Neural cell (in vitro differentiated cells): ENCODE results near the gene ART1. TPM values are rescaled to one million over a fixed set of nuclear protein-coding genes. Genes with fewer than 3 reads are reported as not detected.

Experiments used
- H2AFZ ChIP-seq: fragments of 200-600, 300-800 bp; sonication (generic), shearing (Covaris generic); 2 replicates; pipeline ENCODE4 v1.6.0; 2014; ENCODE audit warnings: low read depth, mild to moderate bottlenecking, antibody characterized with exemption, low read length, moderate library complexity
- H3F3A ChIP-seq: fragments of 200-600 bp; shearing (Covaris generic); 2 replicates; pipeline ENCODE4 v1.6.1; 2016; ENCODE audit warnings: mild to moderate bottlenecking, moderate library complexity, mixed read lengths, antibody characterized with exemption, low read length; ENCODE audit not compliant: insufficient read depth, poor library complexity, severe bottlenecking
- H3K27ac ChIP-seq: fragments of 200-600, 300-800 bp; sonication (generic), shearing (Covaris generic); 2 replicates; pipeline ENCODE4 v1.5.1; 2014; ENCODE audit warnings: mild to moderate bottlenecking, low read length, moderate library complexity
- H3K27me3 ChIP-seq: fragments of 300-800, 200-600 bp; sonication (generic), shearing (Covaris generic); 2 replicates; pipeline ENCODE4 v1.6.0; 2014; ENCODE audit warnings: mild to moderate bottlenecking, low read depth, low read length, moderate library complexity; ENCODE audit not compliant: insufficient read depth
- H3K36me3 ChIP-seq: fragments of 300-800, 200-600 bp; sonication (generic), shearing (Covaris generic); 2 replicates; pipeline ENCODE4 v1.5.1; 2014; ENCODE audit warnings: mild to moderate bottlenecking, antibody characterized with exemption, low read length, moderate library complexity; ENCODE audit not compliant: insufficient read depth
- H3K4me2 ChIP-seq: fragments of 300-800, 200-600 bp; sonication (generic), shearing (Covaris generic); 2 replicates; pipeline ENCODE4 v1.6.0; 2014; ENCODE audit warnings: mild to moderate bottlenecking, low read length
- H3K4me3 ChIP-seq: fragments of 300-800, 200-600 bp; sonication (generic), shearing (Covaris generic); 2 replicates; pipeline ENCODE4 v1.5.1; 2014; ENCODE audit warnings: mild to moderate bottlenecking, low read length, moderate library complexity
- H3K79me2 ChIP-seq: fragments of 200-600 bp; shearing (Covaris generic); replicated peaks from 2 replicates; pipeline ENCODE4 v1.6.0; 2014; ENCODE audit warnings: mild to moderate bottlenecking, low read length, moderate library complexity; ENCODE audit not compliant: insufficient read depth
- H3K9ac ChIP-seq: fragments of 300-800, 200-600 bp; sonication (generic), shearing (Covaris generic); 2 replicates; pipeline ENCODE4 v1.6.1; 2016; ENCODE audit warnings: mild to moderate bottlenecking, low read length, mixed read lengths
- H3K9me2 ChIP-seq: fragments of 200-600 bp; shearing (Covaris generic); 2 replicates; pipeline ENCODE4 v1.6.1; 2016; ENCODE audit warnings: mild to moderate bottlenecking, low read length, mixed read lengths; ENCODE audit not compliant: insufficient read depth
- H3K9me3 ChIP-seq: fragments of 200-600, 300-800 bp; sonication (generic), shearing (Covaris generic); 2 replicates; pipeline ENCODE4 v1.6.1; 2016; ENCODE audit warnings: mild to moderate bottlenecking, mixed run types, low read length, moderate library complexity, mixed read lengths
- H4K20me1 ChIP-seq: fragments of 200-600 bp; shearing (Covaris generic); 2 replicates; pipeline ENCODE4 v1.6.1; 2016; ENCODE audit warnings: mild to moderate bottlenecking, mixed run types; ENCODE audit not compliant: insufficient read depth
- EP300 ChIP-seq: fragments of 450-650 bp; conservative IDR thresholded peaks from 2 replicates; pipeline ENCODE4 v1.6.1; 2014; ENCODE audit warnings: antibody characterized with exemption, mild to moderate bottlenecking, moderate library complexity; ENCODE audit not compliant: poor library complexity, severe bottlenecking
- EZH2 ChIP-seq: fragments of 200-600, 300-800 bp; shearing (Covaris generic), sonication (generic); IDR thresholded peaks from 2 replicates; pipeline ENCODE4 v1.6.1; 2014; ENCODE audit warnings: antibody characterized with exemption, low read length, borderline replicate concordance, mild to moderate bottlenecking; ENCODE audit not compliant: insufficient read depth, poor library complexity, severe bottlenecking
- MXI1 ChIP-seq: fragments of 450-650 bp; conservative IDR thresholded peaks from 2 replicates; pipeline ENCODE4 v1.6.1; 2014; ENCODE audit warnings: antibody characterized with exemption, mild to moderate bottlenecking; ENCODE audit not compliant: poor library complexity, severe bottlenecking
- POLR2AphosphoS5 ChIP-seq: IDR thresholded peaks from 2 replicates; pipeline ENCODE4 v1.6.1; 2012
- RAD21 ChIP-seq: fragments of 450-650 bp; conservative IDR thresholded peaks from 2 replicates; pipeline ENCODE4 v1.6.1; 2014; ENCODE audit warnings: antibody characterized with exemption, mild to moderate bottlenecking, moderate library complexity
- SMC3 ChIP-seq: fragments of 450-650 bp; conservative IDR thresholded peaks from 2 replicates; pipeline ENCODE4 v1.6.1; 2014; ENCODE audit warnings: antibody characterized with exemption, mild to moderate bottlenecking, moderate library complexity; ENCODE audit not compliant: poor library complexity
- TAF1 ChIP-seq: IDR thresholded peaks from 2 replicates; pipeline ENCODE4 v1.6.1; 2012; ENCODE audit warnings: low read depth
- polyA plus RNA-seq: library from polyadenylated mRNA; depleted of rRNA; stranded (reverse); fragments of >200 nt; gene quantifications from 2 replicates; pipeline ENCODE4 v1.2.3, GENCODE V29; 2014
- TF ChIP-seq, protein P1 (sequence below): fragments of 450-650 bp; IDR thresholded peaks from 2 replicates; pipeline ENCODE4 v1.5.1; 2014; ENCODE audit warnings: antibody characterized with exemption, mild to moderate bottlenecking, moderate library complexity; ENCODE audit not compliant: poor library complexity, severe bottlenecking
- TF ChIP-seq, protein P2 (sequence below): IDR thresholded peaks from 2 replicates; pipeline ENCODE4 v1.6.1; 2012; ENCODE audit warnings: borderline replicate concordance

Gene ART1
- polyA plus RNA-seq, 1 donor from 2014 or later = not detected

- no peak overlapping the region for H3K9ac ChIP-seq
- H4K20me1 ChIP-seq = no peaks in the 10 kb centered on the region
- no peak overlapping the region for H2AFZ ChIP-seq
- no peak overlapping the region for H3K4me2 ChIP-seq
- no peaks in the 10 kb centered on the region for H3K79me2 ChIP-seq
- H3F3A ChIP-seq = no peaks in the 10 kb centered on the region
- peaks cover 21% of the 10 kb centered on the region for H3K36me3 ChIP-seq
- H3K27ac ChIP-seq = no peak overlapping the region
- no peaks in the 10 kb centered on the region for H3K9me3 ChIP-seq
- H3K4me3 ChIP-seq = no peak overlapping the region
- no peak for TF ChIP-seq POLR2AphosphoS5
- no peak for TF ChIP-seq TAF1
- TF ChIP-seq SMC3 = no peak
- no peak for TF ChIP-seq MXI1
- no peak for TF ChIP-seq EZH2
- TF ChIP-seq, protein P1, sequence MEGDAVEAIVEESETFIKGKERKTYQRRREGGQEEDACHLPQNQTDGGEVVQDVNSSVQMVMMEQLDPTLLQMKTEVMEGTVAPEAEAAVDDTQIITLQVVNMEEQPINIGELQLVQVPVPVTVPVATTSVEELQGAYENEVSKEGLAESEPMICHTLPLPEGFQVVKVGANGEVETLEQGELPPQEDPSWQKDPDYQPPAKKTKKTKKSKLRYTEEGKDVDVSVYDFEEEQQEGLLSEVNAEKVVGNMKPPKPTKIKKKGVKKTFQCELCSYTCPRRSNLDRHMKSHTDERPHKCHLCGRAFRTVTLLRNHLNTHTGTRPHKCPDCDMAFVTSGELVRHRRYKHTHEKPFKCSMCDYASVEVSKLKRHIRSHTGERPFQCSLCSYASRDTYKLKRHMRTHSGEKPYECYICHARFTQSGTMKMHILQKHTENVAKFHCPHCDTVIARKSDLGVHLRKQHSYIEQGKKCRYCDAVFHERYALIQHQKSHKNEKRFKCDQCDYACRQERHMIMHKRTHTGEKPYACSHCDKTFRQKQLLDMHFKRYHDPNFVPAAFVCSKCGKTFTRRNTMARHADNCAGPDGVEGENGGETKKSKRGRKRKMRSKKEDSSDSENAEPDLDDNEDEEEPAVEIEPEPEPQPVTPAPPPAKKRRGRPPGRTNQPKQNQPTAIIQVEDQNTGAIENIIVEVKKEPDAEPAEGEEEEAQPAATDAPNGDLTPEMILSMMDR = no peak
- no peak for TF ChIP-seq EP300
- no peak for TF ChIP-seq RAD21
- TF ChIP-seq, protein P2, sequence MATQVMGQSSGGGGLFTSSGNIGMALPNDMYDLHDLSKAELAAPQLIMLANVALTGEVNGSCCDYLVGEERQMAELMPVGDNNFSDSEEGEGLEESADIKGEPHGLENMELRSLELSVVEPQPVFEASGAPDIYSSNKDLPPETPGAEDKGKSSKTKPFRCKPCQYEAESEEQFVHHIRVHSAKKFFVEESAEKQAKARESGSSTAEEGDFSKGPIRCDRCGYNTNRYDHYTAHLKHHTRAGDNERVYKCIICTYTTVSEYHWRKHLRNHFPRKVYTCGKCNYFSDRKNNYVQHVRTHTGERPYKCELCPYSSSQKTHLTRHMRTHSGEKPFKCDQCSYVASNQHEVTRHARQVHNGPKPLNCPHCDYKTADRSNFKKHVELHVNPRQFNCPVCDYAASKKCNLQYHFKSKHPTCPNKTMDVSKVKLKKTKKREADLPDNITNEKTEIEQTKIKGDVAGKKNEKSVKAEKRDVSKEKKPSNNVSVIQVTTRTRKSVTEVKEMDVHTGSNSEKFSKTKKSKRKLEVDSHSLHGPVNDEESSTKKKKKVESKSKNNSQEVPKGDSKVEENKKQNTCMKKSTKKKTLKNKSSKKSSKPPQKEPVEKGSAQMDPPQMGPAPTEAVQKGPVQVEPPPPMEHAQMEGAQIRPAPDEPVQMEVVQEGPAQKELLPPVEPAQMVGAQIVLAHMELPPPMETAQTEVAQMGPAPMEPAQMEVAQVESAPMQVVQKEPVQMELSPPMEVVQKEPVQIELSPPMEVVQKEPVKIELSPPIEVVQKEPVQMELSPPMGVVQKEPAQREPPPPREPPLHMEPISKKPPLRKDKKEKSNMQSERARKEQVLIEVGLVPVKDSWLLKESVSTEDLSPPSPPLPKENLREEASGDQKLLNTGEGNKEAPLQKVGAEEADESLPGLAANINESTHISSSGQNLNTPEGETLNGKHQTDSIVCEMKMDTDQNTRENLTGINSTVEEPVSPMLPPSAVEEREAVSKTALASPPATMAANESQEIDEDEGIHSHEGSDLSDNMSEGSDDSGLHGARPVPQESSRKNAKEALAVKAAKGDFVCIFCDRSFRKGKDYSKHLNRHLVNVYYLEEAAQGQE = no peak
- H3K27me3 ChIP-seq = no peaks in the 10 kb centered on the region
- H3K9me2 ChIP-seq = no peaks in the 10 kb centered on the region
These were observed 38.1 kb downstream of the ART1 start for GRCh38 chr11:3683039-3683438.

GRCh38 chr11:3684129-3684818 lies 39.3 kb downstream of the ART1 start:
- Histone ChIP-seq H2AFZ (no peak overlapping the region), H3K9ac (no peak overlapping the region), H4K20me1 (no peaks in the 10 kb centered on the region), H3F3A (no peaks in the 10 kb centered on the region), H3K36me3 (peaks cover 19% of the 10 kb centered on the region), H3K27me3 (no peaks in the 10 kb centered on the region), H3K4me2 (no peak overlapping the region), H3K4me3 (no peak overlapping the region), H3K9me2 (no peaks in the 10 kb centered on the region), H3K79me2 (no peaks in the 10 kb centered on the region), H3K27ac (no peak overlapping the region), H3K9me3 (no peaks in the 10 kb centered on the region)
- no peak for TF ChIP-seq RAD21
- no peak for TF ChIP-seq EZH2
- TF ChIP-seq SMC3 = no peak
- TF ChIP-seq, protein P1 = no peak
- no peak for TF ChIP-seq POLR2AphosphoS5
- no peak for TF ChIP-seq MXI1
- TF ChIP-seq EP300 = no peak
- TF ChIP-seq, protein P2 = no peak
- TF ChIP-seq TAF1 = no peak
